Measurements from ENCODE around the gene DOCK4. TPM values are rescaled to one million over a fixed set of nuclear protein-coding genes. Genes with fewer than 3 reads are reported as not detected.

DOCK4 gene
- total and polyA plus RNA-seq, 10 of the 15 experiments (the other 5 are each of a cell fraction or from before 2014, with no cell fraction given), result 0.03 to 0.73 (median 0.38) TPM

- TF ChIP-seq ZBTB40 (IDR thresholded peaks at IDR 0.05; ENCODE audit: borderline replicate concordance) (no peak), ZNF622 (IDR thresholded peaks at IDR 0.05) (no peak), JUNB (IDR thresholded peaks at IDR 0.05) (no peak), SREBF2 (IDR thresholded peaks at IDR 0.05; ENCODE audit: low read length) (no peak), IKZF1 (conservative IDR thresholded peaks at IDR 0.05) (no peak), NFYA (IDR thresholded peaks at IDR 0.05; ENCODE audit: borderline replicate concordance, low read depth, low read length) (no peak)
These were observed 220.4 kb downstream of the DOCK4 start (continued) for GRCh38 chr7:111985798-111986197.

- no peak overlapping the region for H3K4me2 ChIP-seq (ENCODE audit: control insufficient read depth, insufficient read depth)
- ChIA-PET CTCF (no interaction called here), SMC1A (ENCODE audit: uncharacterized antibody, unreplicated experiment) (no interaction called here), RAD21 (ENCODE audit: unreplicated experiment) (no interaction called here), POLR2A (no interaction called here)
- H3K4me3 ChIP-seq, result no peak overlapping the region
- intact Hi-C loops (cut with micrococcal nuclease; ENCODE audit: unreplicated experiment), result no loop called here
- no peaks in the 10 kb centered on the region for H3K79me2 ChIP-seq (ENCODE audit: control insufficient read depth, insufficient read depth, low read length)
- no peaks in the 10 kb centered on the region for H3K9me3 ChIP-seq (replicated peaks; ENCODE audit: control insufficient read depth, insufficient read depth, low read length)
- no TSS peak for BruUV-seq (replicated peaks)
- no peak overlapping the region for H3K9ac ChIP-seq (ENCODE audit: control insufficient read depth, insufficient read depth, low read length)
- FAIRE-seq (no peak), DNase-seq (ENCODE audit: low read depth, low spot score) (no peak), ATAC-seq (no peak)
- no peaks in the 10 kb centered on the region for H3K4me1 ChIP-seq (ENCODE audit: control insufficient read depth, insufficient read depth, low read length)
- 89% methylated on average over 2 of the region's 2 CpGs for WGBS (ENCODE audit: insufficient coverage, insufficient replicate concordance, low lambda C conversion rate, missing lambda C conversion rate)
- no peak overlapping the region for H2AFZ ChIP-seq (ENCODE audit: control insufficient read depth, low read depth, low read length)
- in situ Hi-C loops (cut with MboI), result no loop called here
- no peaks in the 10 kb centered on the region for H3K36me3 ChIP-seq (ENCODE audit: control insufficient read depth in 2 of 2, insufficient read depth in 2 of 2, low read length in 1 of 2)
- H4K20me1 ChIP-seq (ENCODE audit: control insufficient read depth, insufficient read depth), result no peaks in the 10 kb centered on the region
- H3K27me3 ChIP-seq (replicated peaks in 1 of 2; ENCODE audit: control insufficient read depth in 2 of 2, insufficient read depth in 2 of 2, low read length in 1 of 2), result no peaks in the 10 kb centered on the region
- no peak overlapping the region for H3K27ac ChIP-seq (ENCODE audit: control insufficient read depth, insufficient read depth)
- TF ChIP-seq NR2F1 (conservative IDR thresholded peaks at IDR 0.05) (no peak), ATF2 (IDR thresholded peaks at IDR 0.05; ENCODE audit: low read length) (no peak), TAF1 (IDR thresholded peaks at IDR 0.05; ENCODE audit: borderline replicate concordance, low read depth, low read length) (no peak), EED (IDR thresholded peaks at IDR 0.05; ENCODE audit: low read depth) (no peak), ZBTB11 (CRISPR knock-in tag; IDR thresholded peaks at IDR 0.05) (no peak), ZSCAN29 (IDR thresholded peaks at IDR 0.05) (no peak), LARP7 (IDR thresholded peaks at IDR 0.05) (no peak), NR2C2 (IDR thresholded peaks at IDR 0.05; ENCODE audit: borderline replicate concordance, control insufficient read depth, insufficient read length, low read depth) (no peak), KDM1A (IDR thresholded peaks at IDR 0.05; ENCODE audit: borderline replicate concordance) (no peak), POU2F2 (IDR thresholded peaks at IDR 0.05; ENCODE audit: borderline replicate concordance, low read depth, low read length) (no peak), NFYA (IDR thresholded peaks at IDR 0.05; ENCODE audit: borderline replicate concordance, low read depth, low read length) (no peak), SMC3 (IDR thresholded peaks at IDR 0.05; ENCODE audit: borderline replicate concordance, low read length) (no peak)
These were observed 223.4 kb downstream of the DOCK4 start for GRCh38 chr7:111982804-111983203.
